Astrocyte (in vitro differentiated cells and primary cell): Measurements from ENCODE around the gene IFT27. TPM values are rescaled to one million over a fixed set of nuclear protein-coding genes. Genes with fewer than 3 reads are reported as not detected.
A peak's percentile ranks its signal among the peaks of the same experiment; 100 is the strongest.

Source experiments
- DNase-seq: peaks from one replicate; pipeline ENCODE4 v3.0.0-alpha.2; 2010; ENCODE audit warnings: low read depth
- FAIRE-seq: peaks from 2 replicates; lab custom pipeline; 2011; peaks lifted over from hg19 to GRCh38; lab: Jason Lieb, UNC
- H2AFZ ChIP-seq: 2 replicates; pipeline ENCODE4 v1.6.0; 2012; ENCODE audit warnings: low read depth, low read length, inconsistent platforms
- H3K27ac ChIP-seq: 2 replicates; pipeline ENCODE4 v1.5.1; 2011; ENCODE audit warnings: low read depth, low read length, inconsistent platforms
- H3K27me3 ChIP-seq: 2 replicates; pipeline ENCODE4 v1.6.0; 2011; ENCODE audit warnings: low read length, inconsistent platforms; ENCODE audit not compliant: insufficient read depth
- H3K36me3 ChIP-seq: 2 replicates; pipeline ENCODE4 v1.5.1; 2011; ENCODE audit warnings: low read length, inconsistent platforms; ENCODE audit not compliant: insufficient read depth
- H3K4me1 ChIP-seq: 2 replicates; pipeline ENCODE4 v1.5.1; 2011; ENCODE audit warnings: low read length, inconsistent platforms; ENCODE audit not compliant: insufficient read depth
- H3K4me2 ChIP-seq: 2 replicates; pipeline ENCODE4 v1.6.0; 2012; ENCODE audit warnings: low read length, inconsistent platforms
- H3K4me3 ChIP-seq: 2 replicates; pipeline ENCODE4 v1.5.1; 2011; ENCODE audit warnings: low read depth, mild to moderate bottlenecking, low read length, inconsistent platforms; ENCODE audit not compliant: insufficient read depth
- H3K79me2 ChIP-seq: 2 replicates; pipeline ENCODE4 v1.6.0; 2012; ENCODE audit warnings: mild to moderate bottlenecking, low read length, inconsistent platforms; ENCODE audit not compliant: insufficient read depth
- H3K9ac ChIP-seq: 2 replicates; pipeline ENCODE4 v1.6.0; 2012; ENCODE audit warnings: mild to moderate bottlenecking, low read length, inconsistent platforms
- H3K9me3 ChIP-seq: 2 replicates; pipeline ENCODE4 v1.5.1; 2012; ENCODE audit warnings: low read depth, mild to moderate bottlenecking, low read length, inconsistent platforms; ENCODE audit not compliant: insufficient read depth
- H4K20me1 ChIP-seq: 2 replicates; pipeline ENCODE4 v1.6.0; 2012; ENCODE audit warnings: low read length, inconsistent platforms; ENCODE audit not compliant: insufficient read depth
- H3K27ac Mint-ChIP-seq: one replicate; pipeline ENCODE4 v1.8.0; 2021; ENCODE audit warnings: mild to moderate bottlenecking, mixed read lengths; ENCODE audit not compliant: unreplicated experiment
- H3K27me3 Mint-ChIP-seq: one replicate; pipeline ENCODE4 v1.8.0; 2021; ENCODE audit warnings: low read depth, mixed read lengths; ENCODE audit not compliant: unreplicated experiment
- H3K36me3 Mint-ChIP-seq: one replicate; pipeline ENCODE4 v1.8.0; 2021; ENCODE audit warnings: low read depth, mixed read lengths; ENCODE audit not compliant: unreplicated experiment
- H3K4me1 Mint-ChIP-seq: one replicate; pipeline ENCODE4 v1.8.0; 2021; ENCODE audit warnings: low read depth, mixed read lengths; ENCODE audit not compliant: unreplicated experiment
- H3K4me3 Mint-ChIP-seq: one replicate; pipeline ENCODE4 v1.8.0; 2021; ENCODE audit warnings: mild to moderate bottlenecking, moderate library complexity, mixed read lengths; ENCODE audit not compliant: unreplicated experiment
- H3K9me3 Mint-ChIP-seq: one replicate; pipeline ENCODE4 v1.8.0; 2021; ENCODE audit warnings: mild to moderate bottlenecking, mixed read lengths; ENCODE audit not compliant: unreplicated experiment
- CTCF ChIP-seq: IDR thresholded peaks from 2 replicates; pipeline ENCODE4 v1.5.1; 2011; ENCODE audit warnings: low read depth, mild to moderate bottlenecking, inconsistent platforms, low read length, moderate library complexity; ENCODE audit not compliant: insufficient read depth
- EZH2 ChIP-seq: IDR thresholded peaks from 2 replicates; pipeline ENCODE4 v1.6.1; 2012; ENCODE audit warnings: mild to moderate bottlenecking, low read length, inconsistent platforms; ENCODE audit not compliant: insufficient read depth
- total RNA-seq: library from RNA; stranded (reverse); gene quantifications from 2 replicates; pipeline ENCODE4 v1.2.1, GENCODE V29; 2021

The IFT27 gene
- total RNA-seq, 1 donor from 2014 or later, result 30.1 TPM

DNA sequence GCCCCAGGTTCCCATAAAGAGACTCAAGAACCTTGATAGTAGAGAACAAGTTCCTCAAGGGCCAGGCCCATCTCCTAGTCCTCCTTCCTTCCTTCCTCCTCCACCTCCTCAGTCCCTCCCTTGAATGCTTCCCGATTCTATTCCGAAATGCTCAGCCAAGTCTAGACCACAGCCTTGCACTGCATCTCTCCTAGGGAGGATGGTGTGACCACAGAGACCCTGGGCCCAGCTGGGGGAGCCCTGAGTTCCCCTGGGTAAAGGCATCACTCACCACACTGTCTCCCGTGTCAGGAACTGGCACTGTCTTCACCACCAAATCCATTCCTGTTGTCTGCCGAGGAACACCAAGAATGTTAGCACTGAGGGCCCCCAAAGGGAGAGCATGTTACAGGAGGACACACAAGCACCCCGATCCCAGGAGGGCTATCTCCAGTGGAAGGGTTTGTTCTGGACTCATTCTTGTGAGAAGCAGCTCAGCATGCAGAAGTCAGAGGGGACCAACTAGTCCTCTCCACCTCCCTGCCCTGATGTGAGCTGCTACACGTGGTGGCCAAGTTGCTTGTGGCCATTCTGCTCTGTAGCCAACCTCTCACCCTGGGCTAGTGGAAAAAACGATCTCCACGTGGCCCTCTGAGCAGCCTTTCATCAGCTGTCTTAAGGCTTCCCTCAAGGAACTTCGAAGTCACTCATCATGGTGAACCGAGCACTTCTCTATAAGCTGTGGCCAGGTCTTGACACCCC, 8.7 kb downstream of the IFT27 start:
- Histone ChIP-seq H3K79me2 (no peaks in the 10 kb centered on the region), H2AFZ (no peak overlapping the region), H3K27ac (no peak overlapping the region), H3K9me3 (no peaks in the 10 kb centered on the region), H4K20me1 (peaks cover 12% of the 10 kb centered on the region), H3K36me3 (peaks cover 5% of the 10 kb centered on the region), H3K4me1 (no peaks in the 10 kb centered on the region), H3K27me3 (no peaks in the 10 kb centered on the region), H3K4me3 (no peak overlapping the region), H3K9ac (no peak overlapping the region), H3K4me2 (no peak overlapping the region)
- DNase-seq (no peak), FAIRE-seq (no peak)
- Mint-ChIP-seq H3K27me3 (peaks cover 3% of the 10 kb centered on the region), H3K4me1 (peaks cover 6% of the 10 kb centered on the region), H3K9me3 (no peaks in the 10 kb centered on the region), H3K27ac (no peak overlapping the region), H3K36me3 (peaks cover 27% of the 10 kb centered on the region), H3K4me3 (peak overlapping the region; percentile 9)
- TF ChIP-seq CTCF (no peak), EZH2 (no peak)

GRCh38 chr22:36765943-36766450, 9.9 kb downstream of the IFT27 start:
- peaks cover 2% of the 10 kb centered on the region for H4K20me1 ChIP-seq
- Mint-ChIP-seq H3K27me3 (peaks cover 3% of the 10 kb centered on the region), H3K9me3 (no peaks in the 10 kb centered on the region), H3K4me1 (peaks cover 4% of the 10 kb centered on the region), H3K36me3 (peaks cover 24% of the 10 kb centered on the region), H3K4me3 (no peak overlapping the region), H3K27ac (no peak overlapping the region)
- H3K27me3 ChIP-seq, result no peaks in the 10 kb centered on the region
- TF ChIP-seq EZH2 (no peak), CTCF (no peak)
- no peak overlapping the region for H2AFZ ChIP-seq
- H3K36me3 ChIP-seq, result peaks cover 5% of the 10 kb centered on the region
- H3K9me3 ChIP-seq, result no peaks in the 10 kb centered on the region
- H3K4me3 ChIP-seq, result no peak overlapping the region
- peak; percentile 18 for DNase-seq
- H3K27ac ChIP-seq, result no peak overlapping the region
- H3K4me1 ChIP-seq, result no peaks in the 10 kb centered on the region
- no peak overlapping the region for H3K9ac ChIP-seq
- no peaks in the 10 kb centered on the region for H3K79me2 ChIP-seq
- H3K4me2 ChIP-seq, result no peak overlapping the region
- FAIRE-seq, result peak; percentile 9
